ENCODE data around the gene ERGIC2. TPM values are rescaled to one million over a fixed set of nuclear protein-coding genes. Genes with fewer than 3 reads are reported as not detected.
A peak's percentile ranks its signal among the peaks of the same experiment; 100 is the strongest.

Gene ERGIC2
- total RNA-seq, 4 donors from 2014 or later = 2.6 to 24.7 (median 20.6) TPM

DNA sequence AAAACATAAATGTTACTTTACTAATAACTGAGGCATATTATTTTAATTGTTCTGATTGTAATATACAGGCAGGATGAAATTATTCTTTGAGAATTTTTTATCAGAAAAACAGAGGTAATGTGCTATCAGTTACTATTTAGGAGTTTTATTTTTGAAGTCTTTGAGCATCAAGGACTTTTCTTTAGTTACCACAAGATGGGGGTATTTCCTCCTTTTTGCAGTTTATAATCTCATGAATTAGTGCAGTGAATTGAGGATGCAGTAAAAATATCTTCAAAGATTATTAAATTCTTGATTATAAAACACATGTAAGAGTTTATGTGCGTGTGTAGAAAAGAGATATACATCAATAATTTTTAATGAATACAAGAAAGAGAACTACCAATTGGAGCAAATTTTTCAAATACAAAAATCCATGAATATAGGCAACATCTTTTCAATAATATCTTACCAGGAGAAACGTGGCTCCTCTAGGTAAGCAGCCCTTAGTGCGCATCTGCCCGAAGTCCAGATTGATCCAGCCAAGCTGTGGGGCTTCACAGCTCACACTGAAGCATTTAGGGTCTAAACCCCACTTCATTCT is 71.6 kb downstream of the ERGIC2 start:
- in situ Hi-C loops (cut with MboI; ENCODE audit: low pct_ligation_motif_present in 1 of 4, low pct_unique_long_range_greater_than_20kb in 1 of 4, low sequenced_read_pairs in 3 of 4) = loop anchor here in 1 of 4 donors (10.0 kb wide), 1 partner anchor 225 kb away; no protein-coding TSS in a partner anchor
- Histone ChIP-seq H3K4me1 (peaks cover 0 to 14% (median 3%) of the 10 kb centered on the region in 4 donors), H3K9me3 (no peaks in the 10 kb centered on the region), H3K27ac (no peak overlapping the region), H3K27me3 (no peaks in the 10 kb centered on the region), H3K36me3 (no peaks in the 10 kb centered on the region), H3K4me3 (no peak overlapping the region)
- intact Hi-C loops (cut with DNase I; ENCODE audit: low total_unique reads) = no loop called here
- WGBS, 2 donors (ENCODE audit: low coverage in 1 of 2) = 56 to 91% methylated on average over 3 to 4 of the region's 4 CpGs
- DNase-seq = no peak
- TF ChIP-seq POLR2A (IDR thresholded peaks at IDR 0.05) (no peak), CTCF (IDR thresholded peaks at IDR 0.05) (peak in 1 of 5 experiments; percentile 13)

GRCh38 chr12:29306682-29307081 is 74.3 kb downstream of the ERGIC2 start:
- Histone ChIP-seq H3K4me3 (no peak overlapping the region), H3K4me1 (peaks cover 0 to 12% (median 3%) of the 10 kb centered on the region in 4 donors), H3K27ac (no peak overlapping the region), H3K9me3 (no peaks in the 10 kb centered on the region), H3K27me3 (no peaks in the 10 kb centered on the region), H3K36me3 (no peaks in the 10 kb centered on the region)
- in situ Hi-C loops (cut with MboI; ENCODE audit: low pct_ligation_motif_present in 1 of 4, low pct_unique_long_range_greater_than_20kb in 1 of 4, low sequenced_read_pairs in 3 of 4) = loop anchor here in 1 of 4 donors (10.0 kb wide), 1 partner anchor 222 kb away; no protein-coding TSS in a partner anchor
- no peak for DNase-seq
- no peak for TF ChIP-seq CTCF (IDR thresholded peaks at IDR 0.05)
- no peak for TF ChIP-seq POLR2AphosphoS5 (IDR thresholded peaks at IDR 0.05)
- TF ChIP-seq EP300 (IDR thresholded peaks at IDR 0.05; ENCODE audit: low read depth) = no peak
- no peak for TF ChIP-seq POLR2A (IDR thresholded peaks at IDR 0.05)
- intact Hi-C loops (cut with DNase I; ENCODE audit: low total_unique reads) = no loop called here
- 76 to 94% methylated on average over 2 of the region's 2 CpGs for WGBS, 2 donors (ENCODE audit: low coverage in 1 of 2)

DNA sequence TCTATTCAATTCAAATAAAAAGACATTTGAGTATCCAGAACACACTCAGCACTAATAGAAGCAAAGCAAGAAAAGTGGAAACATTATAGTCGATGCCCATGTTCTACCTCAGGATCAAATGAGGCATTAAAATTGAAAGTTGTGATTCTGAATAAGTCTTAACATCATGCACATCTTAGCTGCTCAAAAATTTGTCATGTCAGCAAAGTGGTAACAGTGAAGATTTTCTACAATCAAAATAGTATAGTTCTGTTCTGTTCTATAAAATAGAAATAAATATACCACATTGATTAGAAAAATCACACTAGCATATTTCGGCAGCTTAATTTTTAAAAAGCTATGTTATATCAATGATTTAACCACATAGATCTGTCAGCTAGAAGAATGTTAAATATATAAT is 74.7 kb downstream of the ERGIC2 start:
- WGBS, 2 donors (ENCODE audit: low coverage in 1 of 2) = 50 to 98% methylated on average over 2 of the region's 2 CpGs
- no peak overlapping the region for H3K4me3 ChIP-seq
- intact Hi-C loops (cut with DNase I; ENCODE audit: low total_unique reads) = no loop called here
- no peak overlapping the region for H3K27ac ChIP-seq
- no peaks in the 10 kb centered on the region for H3K27me3 ChIP-seq
- no peak for DNase-seq
- H3K4me1 ChIP-seq = peaks cover 0 to 9% (median 3%) of the 10 kb centered on the region in 4 donors
- in situ Hi-C loops (cut with MboI; ENCODE audit: low pct_ligation_motif_present in 1 of 4, low pct_unique_long_range_greater_than_20kb in 1 of 4, low sequenced_read_pairs in 3 of 4) = loop anchor here in 1 of 4 donors (10.0 kb wide), 1 partner anchor 221 kb away; no protein-coding TSS in a partner anchor
- no peaks in the 10 kb centered on the region for H3K9me3 ChIP-seq
- no peak for TF ChIP-seq POLR2AphosphoS5 (IDR thresholded peaks at IDR 0.05)
- TF ChIP-seq CTCF (IDR thresholded peaks at IDR 0.05) = no peak
- TF ChIP-seq POLR2A (IDR thresholded peaks at IDR 0.05) = no peak
- TF ChIP-seq EP300 (IDR thresholded peaks at IDR 0.05; ENCODE audit: low read depth) = no peak
- no peaks in the 10 kb centered on the region for H3K36me3 ChIP-seq

DNA sequence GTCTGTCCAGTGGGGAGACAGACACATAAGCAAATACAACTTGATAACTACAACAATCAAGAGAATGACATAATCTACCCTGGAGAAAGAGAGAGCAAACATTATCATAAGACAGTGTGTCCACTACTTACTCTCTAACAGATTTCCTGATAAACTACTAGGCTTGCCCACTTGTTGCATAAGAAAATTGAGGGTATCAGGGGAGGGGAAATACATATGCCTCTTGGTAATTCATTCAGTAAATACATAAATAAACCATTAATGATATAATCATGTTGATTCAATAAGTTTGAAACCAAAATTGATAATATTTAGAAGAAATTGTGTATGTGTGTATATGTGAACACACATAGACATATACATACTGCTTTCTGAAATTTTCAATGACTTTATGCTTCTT is 76.6 kb downstream of the ERGIC2 start:
- peaks cover 0 to 5% (median 0%) of the 10 kb centered on the region in 4 donors for H3K4me1 ChIP-seq
- H3K4me3 ChIP-seq = no peak overlapping the region
- no peak for DNase-seq
- TF ChIP-seq POLR2A (IDR thresholded peaks at IDR 0.05) (no peak), CTCF (IDR thresholded peaks at IDR 0.05) (no peak), POLR2AphosphoS5 (IDR thresholded peaks at IDR 0.05) (no peak), EP300 (IDR thresholded peaks at IDR 0.05; ENCODE audit: low read depth) (no peak)
- H3K27ac ChIP-seq = no peak overlapping the region
- intact Hi-C loops (cut with DNase I; ENCODE audit: low total_unique reads) (no loop called here), in situ Hi-C loops (cut with MboI; ENCODE audit: low pct_ligation_motif_present in 1 of 4, low pct_unique_long_range_greater_than_20kb in 1 of 4, low sequenced_read_pairs in 3 of 4) (loop anchor here in 1 of 4 donors (10.0 kb wide), 1 partner anchor 220 kb away; no protein-coding TSS in a partner anchor)
- no peaks in the 10 kb centered on the region for H3K27me3 ChIP-seq
- no peaks in the 10 kb centered on the region for H3K36me3 ChIP-seq
- H3K9me3 ChIP-seq = no peaks in the 10 kb centered on the region

Measured in transverse colon (tissue), 4 donors.